Kidney (tissue), 14 donors: ENCODE results near the gene GBE1. TPM values are rescaled to one million over a fixed set of nuclear protein-coding genes. Genes with fewer than 3 reads are reported as not detected.

Source experiments
- DNase-seq, 5 donors: peaks; one replicate each; pipeline ENCODE4 v3.0.0-alpha.2; 2013 to 2020
- FAIRE-seq: peaks from 2 replicates; lab custom pipeline; 2012; peaks lifted over from hg19 to GRCh38; lab: Jason Lieb, UNC
- H3K27ac ChIP-seq, 2 donors: one replicate each; pipeline ENCODE4 v1.7.0; 2013; ENCODE audit warnings: low read depth in 2 of 2, low read length in 2 of 2, inconsistent platforms in 1 of 2
- H3K27me3 ChIP-seq: one replicate; pipeline ENCODE4 v1.7.1; 2013; ENCODE audit warnings: low read length, inconsistent platforms; ENCODE audit not compliant: control insufficient read depth, insufficient read depth
- H3K36me3 ChIP-seq, 3 donors: one replicate each; pipeline versions ENCODE4 v1.7.0 to v1.7.1; 2013; ENCODE audit warnings: low read length in 3 of 3, control low read depth in 1 of 3, inconsistent platforms in 1 of 3; ENCODE audit not compliant: insufficient read depth in 3 of 3, control insufficient read depth in 2 of 3
- H3K4me1 ChIP-seq, 3 donors: one replicate each; pipeline versions ENCODE4 v1.7.0 to v1.7.1; 2013; ENCODE audit warnings: low read length in 3 of 3, inconsistent platforms in 1 of 3, low read depth in 1 of 3; ENCODE audit not compliant: control insufficient read depth in 2 of 3, insufficient read depth in 2 of 3
- H3K4me3 ChIP-seq, 3 donors: one replicate each; pipeline versions ENCODE4 v1.7.0 to v1.8.1; 2013; ENCODE audit warnings: low read length in 3 of 3, control low read depth in 1 of 3, inconsistent platforms in 1 of 3
- H3K9ac ChIP-seq, 3 donors: one replicate each; pipeline versions ENCODE4 v1.7.0 to v1.7.1; 2013; ENCODE audit warnings: low read length in 3 of 3, control low read depth in 1 of 3, inconsistent platforms in 1 of 3
- H3K9me3 ChIP-seq, 3 donors: one replicate each; pipeline versions ENCODE4 v1.7.0 to v1.7.1; 2013; ENCODE audit warnings: low read length in 3 of 3, control low read depth in 1 of 3, inconsistent platforms in 1 of 3; ENCODE audit not compliant: control insufficient read depth in 2 of 3, insufficient read depth in 1 of 3
- intact Hi-C: fragments of 100-400 bp; cut with DNase I; formaldehyde crosslinking; loops from one replicate; pipeline ENCODE4 v1.11.1; 2022
- polyA plus RNA-seq: library from polyadenylated mRNA; stranded (reverse); fragments of 350-450 nt; fragmentation: Illumina TruSeq; extraction: RNeasy Lipid Tissue Mini Kit (QIAGEN cat#74804); gene quantifications from one replicate; pipeline ENCODE4 v1.2.3, GENCODE V29; 2014; ENCODE audit warnings: low read depth, low replicate concordance; ENCODE audit not compliant: insufficient read depth
- total RNA-seq: library from RNA; stranded (reverse); fragmentation: NEBNext Ultra II Directional; extraction: Animal tissue kit (Norgen Biotek cat#: 25700); gene quantifications from one replicate; pipeline ENCODE4 v1.2.1, GENCODE V29; 2021
- TF ChIP-seq, protein P1 (sequence below): IDR thresholded peaks from 3 replicates; pipeline ENCODE4 v1.5.1; 2012; ENCODE audit warnings: mild to moderate bottlenecking, moderate library complexity, borderline replicate concordance; ENCODE audit not compliant: insufficient read depth; ENCODE audit errors: extremely low read depth
- donor health status: control.
- donor health status: control.
- donor health status: control.
- donor health status: control.
- donor health status: control.
- donor health status: DM: yes; HTN: yes; CAD: no.
- donor health status: Normal renal cell carcinoma (clear cell type).

The GBE1 gene
- total and polyA plus RNA-seq, 2 donors from 2014 or later, result 29.3 to 36.2 TPM

DNA sequence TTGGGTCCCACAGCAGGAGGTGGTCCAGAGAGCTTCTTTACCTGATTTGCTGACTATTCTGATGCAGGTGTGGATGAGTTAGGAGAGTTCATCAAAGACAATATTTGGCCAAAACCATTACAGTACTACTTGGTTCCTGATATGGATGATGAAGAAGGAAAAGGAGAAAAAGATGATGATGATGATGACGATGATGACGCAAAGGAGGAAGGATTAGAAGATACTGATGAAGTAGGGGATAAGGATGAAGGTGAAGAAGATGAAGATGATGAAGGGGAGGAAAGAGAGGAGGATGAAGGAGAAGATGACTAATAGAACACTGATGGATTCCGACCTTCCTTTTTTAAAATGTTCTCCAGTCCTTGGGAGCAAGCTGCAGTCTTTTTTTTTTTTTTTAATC, 148.7 kb downstream of the GBE1 start:
- no peak for DNase-seq
- Histone ChIP-seq H3K27me3 (no peaks in the 10 kb centered on the region), H3K36me3 (no peaks in the 10 kb centered on the region), H3K4me1 (no peaks in the 10 kb centered on the region), H3K9me3 (no peaks in the 10 kb centered on the region), H3K9ac (no peak overlapping the region), H3K4me3 (no peak overlapping the region), H3K27ac (no peak overlapping the region)
- TF ChIP-seq, protein P1, sequence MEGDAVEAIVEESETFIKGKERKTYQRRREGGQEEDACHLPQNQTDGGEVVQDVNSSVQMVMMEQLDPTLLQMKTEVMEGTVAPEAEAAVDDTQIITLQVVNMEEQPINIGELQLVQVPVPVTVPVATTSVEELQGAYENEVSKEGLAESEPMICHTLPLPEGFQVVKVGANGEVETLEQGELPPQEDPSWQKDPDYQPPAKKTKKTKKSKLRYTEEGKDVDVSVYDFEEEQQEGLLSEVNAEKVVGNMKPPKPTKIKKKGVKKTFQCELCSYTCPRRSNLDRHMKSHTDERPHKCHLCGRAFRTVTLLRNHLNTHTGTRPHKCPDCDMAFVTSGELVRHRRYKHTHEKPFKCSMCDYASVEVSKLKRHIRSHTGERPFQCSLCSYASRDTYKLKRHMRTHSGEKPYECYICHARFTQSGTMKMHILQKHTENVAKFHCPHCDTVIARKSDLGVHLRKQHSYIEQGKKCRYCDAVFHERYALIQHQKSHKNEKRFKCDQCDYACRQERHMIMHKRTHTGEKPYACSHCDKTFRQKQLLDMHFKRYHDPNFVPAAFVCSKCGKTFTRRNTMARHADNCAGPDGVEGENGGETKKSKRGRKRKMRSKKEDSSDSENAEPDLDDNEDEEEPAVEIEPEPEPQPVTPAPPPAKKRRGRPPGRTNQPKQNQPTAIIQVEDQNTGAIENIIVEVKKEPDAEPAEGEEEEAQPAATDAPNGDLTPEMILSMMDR, result no peak
- FAIRE-seq, result no peak
- intact Hi-C loops, result no loop called here

DNA sequence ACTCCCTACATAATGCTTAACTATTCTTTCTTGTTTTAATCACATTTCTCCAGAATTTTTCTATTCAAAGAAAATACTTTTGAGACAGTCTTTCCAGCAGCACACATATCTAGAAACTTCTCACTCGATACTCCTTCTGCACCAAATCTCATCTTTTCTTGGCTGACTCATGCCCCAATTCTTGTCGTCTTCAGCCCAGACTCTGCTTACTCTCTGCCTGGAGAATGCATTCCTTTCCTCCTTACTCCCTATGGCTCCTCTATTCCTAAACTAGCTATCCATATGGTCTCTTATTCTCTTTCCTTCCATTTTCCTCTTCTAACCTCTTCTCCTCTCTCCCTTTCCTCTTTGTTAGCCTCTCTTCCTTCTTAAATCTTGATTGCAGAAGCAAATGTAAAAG, 158.7 kb downstream of the GBE1 start:
- DNase-seq, result no peak
- intact Hi-C loops, result no loop called here
- no peak overlapping the region for H3K9ac ChIP-seq

DNA sequence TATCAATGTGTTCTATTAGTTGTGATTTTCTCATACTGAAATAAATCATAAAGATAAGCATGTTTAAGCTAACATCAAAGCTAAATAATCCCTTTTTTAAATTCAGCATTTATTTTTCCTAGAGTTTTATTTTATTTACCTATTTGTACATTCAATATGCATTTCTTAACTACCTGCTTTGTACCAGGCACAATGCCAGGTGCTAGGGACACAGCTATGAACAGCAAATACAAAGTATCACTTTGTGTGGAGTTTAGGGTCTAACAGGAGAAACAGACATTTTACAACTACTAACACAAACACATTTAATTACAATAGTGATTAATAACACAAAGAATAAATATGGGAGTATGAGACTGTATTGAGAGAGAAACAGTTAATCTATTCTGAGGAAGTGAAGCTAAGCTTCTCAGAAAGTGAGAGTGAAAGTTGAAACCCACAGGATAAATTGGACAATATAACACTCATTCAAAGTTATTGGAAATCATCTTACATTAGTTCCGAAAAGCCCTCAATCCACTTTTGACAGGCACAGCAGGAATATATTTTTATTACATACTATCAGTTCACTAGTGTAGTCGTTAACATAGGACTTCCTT, 159.6 kb downstream of the GBE1 start:
- Histone ChIP-seq H3K4me3 (no peak overlapping the region), H3K9me3 (no peaks in the 10 kb centered on the region), H3K9ac (no peak overlapping the region), H3K36me3 (no peaks in the 10 kb centered on the region), H3K27ac (no peak overlapping the region), H3K27me3 (no peaks in the 10 kb centered on the region), H3K4me1 (no peaks in the 10 kb centered on the region)
- intact Hi-C loops, result no loop called here
- TF ChIP-seq, protein P1, result no peak
- no peak for FAIRE-seq
- DNase-seq, result no peak

More for the DNA sequence above, 158.7 kb downstream of the GBE1 start:
- Histone ChIP-seq H3K27ac (no peak overlapping the region), H3K4me1 (no peaks in the 10 kb centered on the region), H3K9me3 (no peaks in the 10 kb centered on the region), H3K27me3 (no peaks in the 10 kb centered on the region), H3K4me3 (no peak overlapping the region), H3K36me3 (no peaks in the 10 kb centered on the region)
- no peak for FAIRE-seq
- TF ChIP-seq, protein P1, result no peak

DNA sequence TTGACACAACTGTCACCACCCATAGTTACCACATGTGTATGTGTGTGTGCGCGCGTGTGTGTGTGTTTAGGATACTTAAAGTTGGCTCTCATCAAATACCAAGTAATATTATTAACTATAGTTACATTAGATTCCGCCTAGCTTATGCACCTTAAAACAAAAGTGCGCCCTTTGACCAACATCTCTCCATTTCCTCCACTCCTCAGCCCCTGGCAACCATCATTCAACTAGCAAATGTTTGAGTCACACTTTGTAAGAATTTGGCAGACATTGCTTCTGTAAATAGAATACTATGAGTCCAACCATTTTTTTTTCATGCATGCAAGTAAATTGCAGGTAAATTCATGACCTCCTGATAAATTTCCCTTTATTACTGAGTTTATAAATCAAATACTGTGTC, 169.3 kb downstream of the GBE1 start:
- no peak for FAIRE-seq

More for the DNA sequence above, 169.3 kb downstream of the GBE1 start:
- Histone ChIP-seq H3K27ac (no peak overlapping the region), H3K9me3 (no peaks in the 10 kb centered on the region), H3K4me3 (no peak overlapping the region), H3K36me3 (peaks cover 0 to 2% (median 0%) of the 10 kb centered on the region in 3 donors), H3K9ac (no peak overlapping the region), H3K4me1 (no peaks in the 10 kb centered on the region), H3K27me3 (no peaks in the 10 kb centered on the region)
- TF ChIP-seq, protein P1, result no peak
- intact Hi-C loops, result no loop called here
- DNase-seq, result no peak
